Measurements from ENCODE around the gene MASP2. TPM values are rescaled to one million over a fixed set of nuclear protein-coding genes. Genes with fewer than 3 reads are reported as not detected.
"Not testable (repeated sequence)": the region's sequence is repeated elsewhere in the genome, so short reads cannot be mapped to it uniquely, and the experiment has no call there.

Gene MASP2
- total and polyA plus RNA-seq, 4 donors = 0.01 to 0.04 TPM; not detected in 2

- Histone ChIP-seq H3K27me3 (ENCODE audit: control insufficient read depth in 3 of 3, insufficient read depth in 3 of 3, low read length in 2 of 3) (no peaks in the 10 kb centered on the region), H3K9me3 (ENCODE audit: control insufficient read depth in 4 of 4, insufficient read depth in 3 of 4, low read length in 3 of 4) (no peaks in the 10 kb centered on the region), H3K4me1 (ENCODE audit: control insufficient read depth in 5 of 5, insufficient read depth in 5 of 5, low read length in 5 of 5) (no peaks in the 10 kb centered on the region), H3K36me3 (ENCODE audit: control insufficient read depth in 4 of 4, insufficient read depth in 4 of 4, low read length in 4 of 4) (peaks cover 34 to 55% (median 47%) of the 10 kb centered on the region in 4 donors), H3K27ac (ENCODE audit: low read depth in 1 of 2, low read length in 1 of 2) (no peak overlapping the region), H3K4me3 (no peak overlapping the region), H3K9ac (ENCODE audit: insufficient read depth in 1 of 2, low read length in 2 of 2) (no peak overlapping the region)
- ATAC-seq (ENCODE audit: insufficient read depth, low FRiP score) = no peak
- no peak for DNase-seq
- no peak for TF ChIP-seq CTCF (IDR thresholded peaks at IDR 0.05; ENCODE audit: control extremely low read depth, extremely low read depth)
- 96 to 98% methylated on average over 14 of the region's 14 CpGs for WGBS, 2 donors
These were observed 23.8 kb downstream of the MASP2 start for GRCh38 chr1:11023201-11023600.

GRCh38 chr1:11019971-11020370 lies 27.1 kb downstream of the MASP2 start:
- no peaks in the 10 kb centered on the region for H3K9me3 ChIP-seq (ENCODE audit: control insufficient read depth in 4 of 4, insufficient read depth in 3 of 4, low read length in 3 of 4)
- peaks cover 40 to 61% (median 48%) of the 10 kb centered on the region in 4 donors for H3K36me3 ChIP-seq (ENCODE audit: control insufficient read depth in 4 of 4, insufficient read depth in 4 of 4, low read length in 4 of 4)
- ATAC-seq (ENCODE audit: insufficient read depth, low FRiP score) (no peak), DNase-seq (no peak)
- WGBS, 2 donors = 95 to 97% methylated on average over 7 of the region's 7 CpGs
- no peak for TF ChIP-seq CTCF (IDR thresholded peaks at IDR 0.05; ENCODE audit: control extremely low read depth, extremely low read depth)
- no peaks in the 10 kb centered on the region for H3K4me1 ChIP-seq (ENCODE audit: control insufficient read depth in 5 of 5, insufficient read depth in 5 of 5, low read length in 5 of 5)
- no peak overlapping the region for H3K9ac ChIP-seq (ENCODE audit: insufficient read depth in 1 of 2, low read length in 2 of 2)
- no peak overlapping the region for H3K4me3 ChIP-seq
- H3K27me3 ChIP-seq (ENCODE audit: control insufficient read depth in 3 of 3, insufficient read depth in 3 of 3, low read length in 2 of 3) = no peaks in the 10 kb centered on the region
- H3K27ac ChIP-seq (ENCODE audit: low read depth in 1 of 2, low read length in 1 of 2) = no peak overlapping the region

DNA sequence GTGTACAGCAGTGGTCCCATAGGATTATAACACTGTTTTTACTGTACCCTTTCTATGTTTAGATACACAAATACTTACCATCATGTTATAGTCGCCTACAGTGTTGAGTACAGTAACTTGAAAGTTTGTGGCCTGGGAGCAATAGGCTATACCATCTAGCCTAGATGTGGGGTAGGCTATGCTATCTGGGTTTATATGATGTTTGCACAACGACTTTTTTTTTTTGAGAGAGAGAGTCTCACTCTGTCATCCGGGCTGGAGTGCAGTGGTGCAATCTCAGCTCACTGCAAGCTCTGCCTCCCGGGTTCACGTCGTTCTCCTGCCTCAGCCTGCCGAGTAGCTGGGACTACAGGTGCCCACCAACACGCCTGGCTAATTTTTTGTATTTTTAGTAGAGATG lies 27.7 kb downstream of the MASP2 start:
- H3K9me3 ChIP-seq (ENCODE audit: control insufficient read depth in 4 of 4, insufficient read depth in 3 of 4, low read length in 3 of 4); H3K27ac ChIP-seq (ENCODE audit: low read depth in 1 of 2, low read length in 1 of 2); H3K4me1 ChIP-seq (ENCODE audit: control insufficient read depth in 5 of 5, insufficient read depth in 5 of 5, low read length in 5 of 5); ATAC-seq (ENCODE audit: insufficient read depth, low FRiP score); H3K9ac ChIP-seq (ENCODE audit: insufficient read depth in 1 of 2, low read length in 2 of 2); H3K4me3 ChIP-seq; H3K27me3 ChIP-seq (ENCODE audit: control insufficient read depth in 3 of 3, insufficient read depth in 3 of 3, low read length in 2 of 3); DNase-seq: not testable (repeated sequence)
- H3K36me3 ChIP-seq (ENCODE audit: control insufficient read depth in 4 of 4, insufficient read depth in 4 of 4, low read length in 4 of 4) = peaks cover 41 to 58% (median 52%) of the 10 kb centered on the region in 4 donors
- WGBS, 2 donors = 82 to 86% methylated on average over 8 of the region's 8 CpGs

DNA sequence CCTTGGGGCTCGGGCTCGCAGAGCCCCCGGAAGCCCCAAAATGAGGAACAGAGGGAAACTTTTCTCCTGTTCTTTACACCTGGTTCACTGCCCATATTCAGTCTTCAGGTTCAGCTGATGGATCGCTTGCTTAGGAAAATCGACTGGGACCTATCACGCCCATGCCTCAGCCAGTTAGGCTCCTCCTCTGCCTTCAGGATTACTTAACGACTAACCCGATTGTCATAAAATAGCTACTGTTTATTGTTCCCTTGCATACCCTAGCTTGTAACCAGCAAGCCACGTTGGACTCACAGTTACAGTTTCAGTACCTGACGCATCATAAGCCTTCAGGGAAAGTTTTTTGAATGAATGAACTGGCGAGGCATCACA lies 33.9 kb downstream of the MASP2 start:
- H3K27me3 ChIP-seq (ENCODE audit: control insufficient read depth in 3 of 3, insufficient read depth in 3 of 3, low read length in 2 of 3) = no peaks in the 10 kb centered on the region
- no peaks in the 10 kb centered on the region for H3K9me3 ChIP-seq (ENCODE audit: control insufficient read depth in 4 of 4, insufficient read depth in 3 of 4, low read length in 3 of 4)
- peaks cover 0 to 16% (median 5%) of the 10 kb centered on the region in 5 donors for H3K4me1 ChIP-seq (ENCODE audit: control insufficient read depth in 5 of 5, insufficient read depth in 5 of 5, low read length in 5 of 5)
- H3K4me3 ChIP-seq = peak overlapping the region; percentile 100
- H3K9ac ChIP-seq (ENCODE audit: insufficient read depth in 1 of 2, low read length in 2 of 2) = peak overlapping the region; percentile 86 to 92
- TF ChIP-seq CTCF (IDR thresholded peaks at IDR 0.05; ENCODE audit: control extremely low read depth, extremely low read depth) = no peak
- WGBS, 2 donors = 3 to 4% methylated on average over 11 of the region's 11 CpGs
- peak overlapping the region; percentile 89 to 100 for H3K27ac ChIP-seq (ENCODE audit: low read depth in 1 of 2, low read length in 1 of 2)
- peaks cover 16 to 34% (median 27%) of the 10 kb centered on the region in 4 donors for H3K36me3 ChIP-seq (ENCODE audit: control insufficient read depth in 4 of 4, insufficient read depth in 4 of 4, low read length in 4 of 4)
- DNase-seq (no peak), ATAC-seq (ENCODE audit: insufficient read depth, low FRiP score) (no peak)

Data from lung (tissue), 12 donors.